ENCODE results near the gene NKTR.

GRCh38 chr3:42591811-42592210 lies 8.7 kb upstream of the NKTR start:
- TF ChIP-seq CTCF (IDR thresholded peaks at IDR 0.05) (no peak), POLR2A (IDR thresholded peaks at IDR 0.05) (no peak)

Data from right lobe of liver (tissue), 4 donors.